H1 (cell line): ENCODE measurements around the gene DCDC2.

Experiments used
- GABPA ChIP-seq: IDR thresholded peaks from 2 replicates; pipeline ENCODE4 v1.6.1; 2011; ENCODE audit warnings: mild to moderate bottlenecking, low read length, moderate library complexity, borderline replicate concordance; ENCODE audit not compliant: insufficient read depth
- RAD21 ChIP-seq, 2 experiments: IDR thresholded peaks in 1 of 2; conservative IDR thresholded peaks in 1 of 2; 2 replicates each; pipeline ENCODE4 v1.6.1; 2011; ENCODE audit warnings: low read depth in 2 of 2, low read length in 2 of 2, improper control_type of control experiment in 1 of 2, inconsistent platforms in 1 of 2, mild to moderate bottlenecking in 1 of 2, moderate library complexity in 1 of 2
- ZNF274 ChIP-seq: IDR thresholded peaks from 2 replicates; pipeline ENCODE4 v1.7.0; 2012; ENCODE audit warnings: low read length, borderline replicate concordance; ENCODE audit errors: extremely low read depth

DNA sequence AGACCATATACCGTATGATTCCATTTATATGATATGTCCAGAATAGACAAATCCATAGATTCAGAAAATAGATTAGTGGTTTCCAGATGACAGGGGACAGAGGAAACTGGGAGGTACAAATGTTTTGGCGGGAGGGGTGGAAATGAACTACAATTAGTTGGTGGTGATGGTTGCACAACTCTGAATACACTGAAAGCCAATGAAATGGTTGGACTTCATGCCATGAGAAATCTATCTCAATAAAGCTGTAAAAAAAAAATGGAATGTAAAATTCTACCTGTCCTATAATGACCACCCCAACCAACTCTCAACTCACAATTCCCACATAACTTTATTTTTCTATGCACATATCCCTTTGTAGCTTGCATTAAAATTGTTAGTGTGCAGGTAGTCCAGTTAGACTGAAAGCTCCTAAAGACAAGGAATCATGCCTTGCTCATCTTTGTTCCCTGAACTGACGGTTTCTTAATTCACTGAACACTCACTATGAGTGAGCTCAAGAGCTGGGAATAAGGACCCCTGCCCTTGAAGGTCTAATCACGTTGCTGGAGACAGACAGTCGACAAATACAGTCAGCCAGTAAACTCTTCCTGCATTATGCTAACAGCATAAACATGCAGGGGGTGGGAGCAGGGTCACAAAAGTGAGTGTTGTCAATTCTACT lies 1.4 kb downstream of the DCDC2 start:
- no peak for TF ChIP-seq ZNF274
- TF ChIP-seq GABPA = no peak
- TF ChIP-seq RAD21 (IDR thresholded peaks at IDR 0.05 in 1 of 2, conservative IDR thresholded peaks at IDR 0.05 in 1 of 2; ENCODE audit: low read depth in 2 of 2, low read length in 2 of 2) = no peak
